Activated T-cell treated with anti-CD3 and anti-CD28 coated beads, Interleukin-2, amount 50 U/mL, for 48 hours (primary cell): Measurements from ENCODE around the gene S100A7A.
"Not testable (repeated sequence)": the region's sequence is repeated elsewhere in the genome, so short reads cannot be mapped to it uniquely, and the experiment has no call there.

ENCODE experiments used
- DNase-seq, 2 experiments: peaks; one replicate each; pipeline ENCODE4 v3.0.0-alpha.2; 2020

The S100A7A gene

GRCh38 chr1:153428073-153428638 is 11.8 kb downstream of the S100A7A start:
- no peak for DNase-seq

GRCh38 chr1:153428791-153429190 is 12.5 kb downstream of the S100A7A start:
- DNase-seq = no peak

GRCh38 chr1:153429266-153430165 is 13.2 kb downstream of the S100A7A start:
- no peak for DNase-seq

- DNase-seq = no peak
Observed at GRCh38 chr1:153430166-153430553, 13.8 kb downstream of the S100A7A start.

- DNase-seq = no peak
Observed at GRCh38 chr1:153430561-153430960, 14.2 kb downstream of the S100A7A start.

- DNase-seq = no peak
Observed at GRCh38 chr1:153431002-153431401, 14.7 kb downstream of the S100A7A start.

GRCh38 chr1:153431427-153431826 is 15.1 kb downstream of the S100A7A start:
- DNase-seq = no peak

GRCh38 chr1:153431928-153432327 is 15.6 kb downstream of the S100A7A start:
- DNase-seq = no peak

GRCh38 chr1:153432874-153433681 is 16.8 kb downstream of the S100A7A start:
- no peak for DNase-seq

GRCh38 chr1:153434746-153435455 is 18.6 kb downstream of the S100A7A start:
- DNase-seq = no peak

- DNase-seq = no peak
Observed at GRCh38 chr1:153437236-153437635, 20.9 kb downstream of the S100A7A start.

GRCh38 chr1:153438599-153438998 is 22.3 kb downstream of the S100A7A start:
- DNase-seq = no peak

- no peak for DNase-seq
Observed at GRCh38 chr1:153439273-153439672, 23.0 kb downstream of the S100A7A start.

GRCh38 chr1:153441238-153441755 is 25.0 kb downstream of the S100A7A start:
- DNase-seq = no peak

- DNase-seq = no peak
Observed at GRCh38 chr1:153443486-153443885, 27.2 kb downstream of the S100A7A start.

GRCh38 chr1:153444078-153444477 is 27.8 kb downstream of the S100A7A start:
- no peak for DNase-seq

- DNase-seq = no peak
Observed at GRCh38 chr1:153447498-153448170, 31.3 kb downstream of the S100A7A start.

GRCh38 chr1:153448851-153449250 is 32.5 kb downstream of the S100A7A start:
- not testable (repeated sequence) for DNase-seq

- DNase-seq = no peak
Observed at GRCh38 chr1:153456396-153456795, 40.1 kb downstream of the S100A7A start.

GRCh38 chr1:153459655-153460054 is 43.3 kb downstream of the S100A7A start:
- no peak for DNase-seq

- DNase-seq = no peak
Observed at GRCh38 chr1:153460551-153460950, 44.2 kb downstream of the S100A7A start, which contains the start of gene S100A7. Gene S100A7 (minus strand): TSS chr1:153460651. CDS start chr1:153459013, 1,638 bp downstream.

- DNase-seq = not testable (repeated sequence)
Observed at GRCh38 chr1:153462741-153463140, 46.4 kb downstream of the S100A7A start.
